GM12864 (cell line): ENCODE results near the gene TMOD1.

ENCODE experiments used
- DNase-seq: peaks from one replicate; pipeline ENCODE4 v3.0.0-alpha.2; 2011; ENCODE audit warnings: low read depth
- H3K4me3 ChIP-seq: 2 replicates; pipeline ENCODE4 v1.5.1; 2011; ENCODE audit warnings: mild to moderate bottlenecking, low read depth, low read length, control low read depth
- TF ChIP-seq, protein P1 (sequence below): IDR thresholded peaks from 2 replicates; pipeline ENCODE4 v1.5.1; 2011; ENCODE audit warnings: low read depth, mild to moderate bottlenecking, moderate library complexity, low read length, control low read depth, inconsistent platforms; ENCODE audit errors: missing control alignments

TMOD1 gene

DNA sequence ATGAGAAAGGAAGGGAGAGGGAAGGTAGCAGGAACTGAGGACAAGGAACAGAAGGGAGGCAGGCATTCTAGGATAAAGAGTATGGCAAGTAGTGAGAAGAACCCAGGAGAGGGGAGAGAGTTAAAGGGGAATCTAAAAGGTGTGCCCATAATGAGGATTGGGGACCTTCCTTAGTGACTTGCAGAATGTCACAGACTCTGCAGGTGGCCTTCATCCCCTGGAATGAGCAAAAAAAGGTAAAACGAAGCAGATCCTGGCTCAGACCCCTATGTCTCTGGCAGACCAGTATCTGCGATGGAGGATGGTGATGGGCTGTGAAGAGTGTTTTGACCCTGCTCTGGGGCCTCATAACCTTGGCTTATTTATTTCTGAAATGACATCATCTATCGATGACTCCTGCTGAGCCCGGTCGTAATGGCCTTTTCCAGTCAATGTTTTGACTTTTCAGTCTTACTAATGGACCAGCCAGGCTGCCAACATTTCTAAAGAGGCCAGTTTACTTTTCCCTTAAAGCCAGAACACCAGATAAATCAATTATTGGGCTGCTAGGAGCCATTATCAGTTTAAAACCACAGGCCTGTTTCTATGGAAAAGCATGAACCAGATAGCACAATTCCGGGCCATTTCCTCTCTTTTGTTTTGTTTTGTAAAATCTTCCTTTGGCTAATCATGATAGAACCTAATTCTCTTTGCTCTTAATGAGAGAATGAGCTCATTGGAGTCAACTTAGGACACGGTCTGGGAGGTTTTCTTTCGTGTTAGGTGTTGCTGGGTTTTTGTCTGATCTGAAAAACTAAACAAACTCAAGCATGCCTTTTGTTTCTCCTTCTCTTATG, 3.1 kb downstream of the TMOD1 start:
- H3K4me3 ChIP-seq, result no peak overlapping the region
- TF ChIP-seq, protein P1, sequence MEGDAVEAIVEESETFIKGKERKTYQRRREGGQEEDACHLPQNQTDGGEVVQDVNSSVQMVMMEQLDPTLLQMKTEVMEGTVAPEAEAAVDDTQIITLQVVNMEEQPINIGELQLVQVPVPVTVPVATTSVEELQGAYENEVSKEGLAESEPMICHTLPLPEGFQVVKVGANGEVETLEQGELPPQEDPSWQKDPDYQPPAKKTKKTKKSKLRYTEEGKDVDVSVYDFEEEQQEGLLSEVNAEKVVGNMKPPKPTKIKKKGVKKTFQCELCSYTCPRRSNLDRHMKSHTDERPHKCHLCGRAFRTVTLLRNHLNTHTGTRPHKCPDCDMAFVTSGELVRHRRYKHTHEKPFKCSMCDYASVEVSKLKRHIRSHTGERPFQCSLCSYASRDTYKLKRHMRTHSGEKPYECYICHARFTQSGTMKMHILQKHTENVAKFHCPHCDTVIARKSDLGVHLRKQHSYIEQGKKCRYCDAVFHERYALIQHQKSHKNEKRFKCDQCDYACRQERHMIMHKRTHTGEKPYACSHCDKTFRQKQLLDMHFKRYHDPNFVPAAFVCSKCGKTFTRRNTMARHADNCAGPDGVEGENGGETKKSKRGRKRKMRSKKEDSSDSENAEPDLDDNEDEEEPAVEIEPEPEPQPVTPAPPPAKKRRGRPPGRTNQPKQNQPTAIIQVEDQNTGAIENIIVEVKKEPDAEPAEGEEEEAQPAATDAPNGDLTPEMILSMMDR, result no peak
- no peak for DNase-seq

DNA sequence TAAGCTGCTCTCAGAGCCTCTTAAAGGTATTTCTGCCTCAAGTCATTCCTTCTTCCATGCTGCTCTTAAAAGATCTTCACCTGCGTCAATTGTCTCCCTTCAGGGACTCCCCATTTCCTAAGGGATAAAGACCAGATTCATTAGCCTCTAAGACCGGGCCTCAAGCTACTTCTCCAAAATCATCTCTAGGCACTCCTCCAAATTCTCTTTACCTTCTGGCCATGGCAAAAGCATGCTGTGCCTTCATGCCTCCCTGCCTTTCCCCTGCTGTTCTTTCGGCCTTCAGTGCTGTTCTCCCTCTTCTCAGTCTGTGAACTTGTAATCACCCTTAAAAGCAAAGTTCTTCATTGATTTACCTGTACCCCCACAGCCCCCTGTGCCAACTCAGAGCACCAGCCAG, 4.4 kb downstream of the TMOD1 start:
- no peak overlapping the region for H3K4me3 ChIP-seq
- TF ChIP-seq, protein P1, result no peak
- no peak for DNase-seq

DNA sequence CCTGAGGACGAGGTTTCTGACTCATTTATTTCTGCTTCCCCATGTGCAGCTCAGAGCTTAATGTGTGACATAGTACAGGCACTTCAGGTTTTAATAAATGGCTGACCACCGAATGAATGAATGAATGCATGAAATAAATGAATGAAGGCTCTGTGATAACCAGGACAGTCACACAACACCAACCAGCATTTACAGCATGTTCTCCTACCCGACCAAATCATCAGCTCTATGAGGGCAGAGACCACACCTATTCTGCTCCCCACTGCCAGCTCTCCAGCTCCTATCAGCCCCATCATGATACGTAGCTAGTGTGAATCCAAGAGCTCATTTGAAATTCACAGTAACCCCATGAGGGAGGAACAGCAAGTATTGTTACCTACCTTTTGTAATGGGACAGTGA, 4.8 kb downstream of the TMOD1 start:
- no peak for DNase-seq
- H3K4me3 ChIP-seq, result no peak overlapping the region
- TF ChIP-seq, protein P1, result no peak

DNA sequence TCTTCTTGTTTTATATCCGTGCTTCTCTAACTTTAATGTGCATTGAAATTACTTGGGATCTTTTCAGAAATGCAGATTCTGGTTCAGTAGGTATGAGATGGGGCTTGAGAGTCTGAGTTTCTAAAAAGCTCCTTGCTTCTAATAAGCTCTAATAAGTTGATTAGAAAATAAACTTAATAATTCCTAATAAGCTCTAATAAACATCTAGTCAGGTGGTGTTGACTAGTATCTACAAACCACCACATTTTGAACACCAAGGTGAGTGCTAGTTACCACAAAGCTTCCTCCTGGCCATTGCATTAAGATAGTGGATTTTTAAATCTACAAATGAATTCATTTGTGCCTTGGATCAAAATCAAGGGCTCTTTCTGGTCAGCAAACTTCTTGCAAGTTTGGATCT, 5.3 kb downstream of the TMOD1 start:
- no peak overlapping the region for H3K4me3 ChIP-seq
- no peak for DNase-seq
- TF ChIP-seq, protein P1, result no peak

DNA sequence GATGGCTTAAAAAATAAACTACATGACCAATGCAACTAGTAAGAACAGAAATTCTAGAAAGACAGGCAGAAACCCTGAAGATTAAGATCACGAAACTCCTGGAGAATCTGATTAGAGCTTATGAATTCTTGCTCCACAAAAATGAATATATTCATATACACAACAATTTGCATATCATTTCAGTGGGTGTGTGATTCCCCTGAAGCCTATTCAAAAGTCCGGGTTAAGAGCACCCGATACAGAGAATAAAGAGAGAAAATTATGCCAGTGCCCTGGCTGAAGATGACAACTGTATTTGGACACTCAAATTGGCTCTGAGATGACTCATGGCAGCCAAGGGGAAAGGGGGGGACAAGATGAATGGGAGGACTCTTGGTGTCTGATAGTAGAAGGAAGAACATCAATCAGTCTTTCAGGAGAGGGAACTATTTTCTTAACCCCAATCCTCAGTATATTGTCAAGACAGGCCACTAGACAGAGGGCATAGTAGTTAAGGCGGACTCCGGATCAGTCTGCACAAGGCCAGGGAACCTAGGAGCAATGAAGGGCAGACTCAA, 6.0 kb downstream of the TMOD1 start:
- DNase-seq, result no peak
- TF ChIP-seq, protein P1, result no peak
- H3K4me3 ChIP-seq, result no peak overlapping the region

DNA sequence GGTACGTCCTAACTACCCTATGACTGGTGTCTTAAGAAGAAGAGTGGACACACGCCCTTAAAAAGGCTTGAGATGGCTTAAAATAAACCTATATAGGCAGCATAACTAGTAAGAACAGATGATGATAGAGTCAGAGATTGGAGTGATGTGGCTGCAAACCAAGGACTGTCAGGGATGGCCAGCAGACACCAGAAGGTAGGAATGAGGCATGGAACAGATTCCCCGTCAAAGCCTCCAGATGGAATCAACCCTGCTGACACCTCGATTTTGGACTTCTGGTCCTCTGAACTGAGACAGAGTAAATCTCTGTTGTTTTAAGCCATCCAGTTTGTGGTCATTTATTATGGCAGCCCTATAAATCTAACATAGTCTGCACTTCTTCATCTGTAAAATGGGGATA, 7.4 kb downstream of the TMOD1 start:
- TF ChIP-seq, protein P1, result no peak
- DNase-seq, result no peak
- no peak overlapping the region for H3K4me3 ChIP-seq
